ENCODE data around the gene TRHDE.

TRHDE gene

DNA sequence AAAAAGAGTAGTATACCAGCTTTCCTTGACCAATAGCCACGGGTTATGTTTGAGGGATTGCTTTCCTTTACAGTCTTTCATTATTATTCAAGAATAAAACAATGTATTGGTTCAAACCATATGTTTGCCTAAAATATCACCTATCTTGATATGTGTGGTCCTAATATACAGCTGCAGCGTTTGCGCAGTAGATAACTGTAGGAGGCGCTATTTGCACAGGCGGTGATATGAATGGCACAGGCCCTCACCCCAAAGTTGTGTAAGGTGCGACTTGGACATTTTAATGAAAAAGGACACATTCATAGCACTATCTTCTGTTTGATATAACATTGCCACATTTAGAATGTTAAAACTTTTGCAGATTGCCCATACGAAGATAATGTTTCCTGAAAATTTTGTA is 298.4 kb downstream of the TRHDE start:
- Mint-ChIP-seq H3K9me3 (no peaks in the 10 kb centered on the region), H3K4me1 (no peaks in the 10 kb centered on the region), H3K4me3 (no peak overlapping the region), H3K36me3 (ENCODE audit: low read depth) (no peaks in the 10 kb centered on the region), H3K27ac (no peak overlapping the region), H3K27me3 (ENCODE audit: low read depth, poor library complexity) (no peaks in the 10 kb centered on the region)
- peak; percentile 52 for TF ChIP-seq CTCF (IDR thresholded peaks at IDR 0.05)
- DNase-seq: peak; percentile 28

DNA sequence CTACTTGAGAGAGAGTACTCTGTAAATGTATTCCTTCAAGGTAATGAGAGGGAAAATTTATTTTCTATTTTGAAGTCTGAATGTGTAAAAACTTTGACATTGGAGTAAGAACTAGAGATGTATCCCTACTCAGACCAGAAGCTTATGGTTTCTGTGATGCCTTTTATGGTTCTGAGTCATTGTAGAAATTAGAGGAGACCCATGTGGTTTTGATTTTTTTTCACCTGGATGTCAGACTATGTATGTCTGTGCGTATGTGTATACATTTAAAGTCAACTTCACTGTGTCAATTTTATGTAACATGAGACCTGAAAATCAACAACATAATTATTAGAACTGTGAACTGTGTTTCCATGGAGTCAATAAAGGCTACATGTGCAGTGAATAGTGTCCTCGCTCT is 302.0 kb downstream of the TRHDE start:
- H3K27ac Mint-ChIP-seq: no peak overlapping the region
- H3K9me3 Mint-ChIP-seq: no peaks in the 10 kb centered on the region
- no peaks in the 10 kb centered on the region for H3K36me3 Mint-ChIP-seq (ENCODE audit: low read depth)
- no peak overlapping the region for H3K4me3 Mint-ChIP-seq
- DNase-seq: no peak
- no peak for TF ChIP-seq CTCF (IDR thresholded peaks at IDR 0.05)
- H3K4me1 Mint-ChIP-seq: no peaks in the 10 kb centered on the region
- no peaks in the 10 kb centered on the region for H3K27me3 Mint-ChIP-seq (ENCODE audit: low read depth, poor library complexity)

DNA sequence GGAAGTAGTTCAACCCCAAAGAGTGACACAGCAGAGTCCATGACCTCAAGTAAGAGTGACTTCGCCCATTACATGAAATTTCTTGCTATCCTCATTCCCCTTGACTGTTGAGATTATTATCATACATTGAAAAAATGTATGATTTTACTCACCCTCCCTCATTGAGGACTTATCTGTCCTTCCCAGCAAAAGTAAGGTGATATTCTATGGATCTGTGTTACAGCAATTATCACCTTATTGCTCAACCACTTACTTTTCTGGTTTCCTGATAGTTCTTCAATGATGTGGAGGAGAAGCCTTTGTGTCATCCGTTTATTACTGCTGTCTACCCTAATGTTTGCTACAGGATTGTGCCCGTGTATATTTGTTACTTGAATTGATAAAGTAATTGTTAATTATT is 306.2 kb downstream of the TRHDE start:
- Mint-ChIP-seq H3K27me3 (ENCODE audit: low read depth, poor library complexity) (no peaks in the 10 kb centered on the region), H3K4me1 (no peaks in the 10 kb centered on the region), H3K4me3 (no peak overlapping the region), H3K27ac (no peak overlapping the region), H3K9me3 (no peaks in the 10 kb centered on the region), H3K36me3 (ENCODE audit: low read depth) (no peaks in the 10 kb centered on the region)
- DNase-seq: no peak
- no peak for TF ChIP-seq CTCF (IDR thresholded peaks at IDR 0.05)

GRCh38 chr12:72586456-72586855 is 314.3 kb downstream of the TRHDE start:
- no peak for TF ChIP-seq CTCF (IDR thresholded peaks at IDR 0.05)
- Mint-ChIP-seq H3K9me3 (no peaks in the 10 kb centered on the region), H3K27me3 (ENCODE audit: low read depth, poor library complexity) (peaks cover 3% of the 10 kb centered on the region), H3K27ac (no peak overlapping the region), H3K36me3 (ENCODE audit: low read depth) (no peaks in the 10 kb centered on the region), H3K4me1 (no peaks in the 10 kb centered on the region), H3K4me3 (no peak overlapping the region)
- DNase-seq: no peak

- Mint-ChIP-seq H3K9me3 (peaks cover 28% of the 10 kb centered on the region), H3K4me3 (no peak overlapping the region), H3K27me3 (ENCODE audit: low read depth, poor library complexity) (no peaks in the 10 kb centered on the region), H3K36me3 (ENCODE audit: low read depth) (no peaks in the 10 kb centered on the region), H3K4me1 (no peaks in the 10 kb centered on the region), H3K27ac (no peak overlapping the region)
- no peak for DNase-seq
- TF ChIP-seq CTCF (IDR thresholded peaks at IDR 0.05): no peak
Measured at GRCh38 chr12:72602581-72602980, 330.4 kb downstream of the TRHDE start.

DNA sequence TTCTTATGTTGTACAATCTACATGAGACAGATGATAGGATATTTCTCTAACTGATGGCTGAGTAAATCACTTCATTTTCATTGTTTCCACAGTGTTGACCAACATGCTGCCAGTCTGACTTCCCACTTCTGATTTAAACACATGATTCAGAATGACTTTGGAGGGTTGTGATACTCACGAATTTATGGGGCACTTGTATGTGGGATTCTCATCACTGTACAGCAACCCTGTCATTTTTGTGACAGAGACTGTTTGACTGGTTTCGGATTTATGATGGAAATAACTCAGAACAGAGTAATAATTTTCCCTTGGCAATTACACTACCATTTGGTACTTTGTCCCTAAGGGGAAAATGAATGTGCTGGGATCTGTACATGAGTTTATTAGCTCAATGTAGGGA is 333.8 kb downstream of the TRHDE start:
- no peak for DNase-seq
- H3K4me3 Mint-ChIP-seq: no peak overlapping the region
- H3K36me3 Mint-ChIP-seq (ENCODE audit: low read depth): no peaks in the 10 kb centered on the region
- no peak for TF ChIP-seq CTCF (IDR thresholded peaks at IDR 0.05)
- peaks cover 5% of the 10 kb centered on the region for H3K9me3 Mint-ChIP-seq
- no peaks in the 10 kb centered on the region for H3K27me3 Mint-ChIP-seq (ENCODE audit: low read depth, poor library complexity)
- H3K27ac Mint-ChIP-seq: no peak overlapping the region
- no peaks in the 10 kb centered on the region for H3K4me1 Mint-ChIP-seq

Measured in nephron progenitor cell (in vitro differentiated cells).